ENCODE data around the gene CERS6.
"Not testable (repeated sequence)": the region's sequence is repeated elsewhere in the genome, so short reads cannot be mapped to it uniquely, and the experiment has no call there.

CERS6 gene

GRCh38 chr2:168655207-168655606 lies 199.1 kb downstream of the CERS6 start:
- H3K27ac Mint-ChIP-seq = no peak overlapping the region

GRCh38 chr2:168657378-168657777 lies 201.3 kb downstream of the CERS6 start:
- H3K36me3 Mint-ChIP-seq (ENCODE audit: low read depth) = peaks cover 10% of the 10 kb centered on the region
- H3K27me3 Mint-ChIP-seq; H3K4me1 Mint-ChIP-seq (ENCODE audit: low read depth); H3K9me3 Mint-ChIP-seq; H3K27ac Mint-ChIP-seq; H3K4me3 Mint-ChIP-seq: not testable (repeated sequence)

More at GRCh38 chr2:168655207-168655606, 199.1 kb downstream of the CERS6 start:
- Mint-ChIP-seq H3K36me3 (ENCODE audit: low read depth) (peaks cover 10% of the 10 kb centered on the region), H3K4me3 (no peak overlapping the region), H3K9me3 (no peaks in the 10 kb centered on the region), H3K27me3 (no peaks in the 10 kb centered on the region), H3K4me1 (ENCODE audit: low read depth) (peaks cover 9% of the 10 kb centered on the region)

GRCh38 chr2:168658706-168659105 lies 202.6 kb downstream of the CERS6 start:
- Mint-ChIP-seq H3K4me3 (no peak overlapping the region), H3K27ac (no peak overlapping the region), H3K4me1 (ENCODE audit: low read depth) (no peaks in the 10 kb centered on the region), H3K9me3 (no peaks in the 10 kb centered on the region), H3K27me3 (no peaks in the 10 kb centered on the region), H3K36me3 (ENCODE audit: low read depth) (peaks cover 11% of the 10 kb centered on the region)

- H3K4me3 Mint-ChIP-seq = no peak overlapping the region
- H3K27ac Mint-ChIP-seq = no peak overlapping the region
- H3K4me1 Mint-ChIP-seq (ENCODE audit: low read depth) = peaks cover 13% of the 10 kb centered on the region
- no peaks in the 10 kb centered on the region for H3K9me3 Mint-ChIP-seq
- H3K27me3 Mint-ChIP-seq = no peaks in the 10 kb centered on the region
- peaks cover 6% of the 10 kb centered on the region for H3K36me3 Mint-ChIP-seq (ENCODE audit: low read depth)
Measured at GRCh38 chr2:168660870-168661862, 205.1 kb downstream of the CERS6 start.

- H3K36me3 Mint-ChIP-seq (ENCODE audit: low read depth) = peaks cover 9% of the 10 kb centered on the region
- no peak overlapping the region for H3K4me3 Mint-ChIP-seq
- H3K9me3 Mint-ChIP-seq = no peaks in the 10 kb centered on the region
- peaks cover 20% of the 10 kb centered on the region for H3K4me1 Mint-ChIP-seq (ENCODE audit: low read depth)
- no peak overlapping the region for H3K27ac Mint-ChIP-seq
- no peaks in the 10 kb centered on the region for H3K27me3 Mint-ChIP-seq
Measured at GRCh38 chr2:168661863-168662256, 205.8 kb downstream of the CERS6 start.

GRCh38 chr2:168662651-168663208 lies 206.7 kb downstream of the CERS6 start:
- Mint-ChIP-seq H3K4me3 (no peak overlapping the region), H3K4me1 (ENCODE audit: low read depth) (peaks cover 29% of the 10 kb centered on the region), H3K36me3 (ENCODE audit: low read depth) (peaks cover 9% of the 10 kb centered on the region), H3K9me3 (no peaks in the 10 kb centered on the region), H3K27ac (no peak overlapping the region), H3K27me3 (no peaks in the 10 kb centered on the region)

GRCh38 chr2:168663993-168664392 lies 207.9 kb downstream of the CERS6 start:
- Mint-ChIP-seq H3K9me3 (no peaks in the 10 kb centered on the region), H3K4me3 (no peak overlapping the region), H3K27me3 (no peaks in the 10 kb centered on the region), H3K27ac (no peak overlapping the region), H3K36me3 (ENCODE audit: low read depth) (peaks cover 13% of the 10 kb centered on the region), H3K4me1 (ENCODE audit: low read depth) (peaks cover 34% of the 10 kb centered on the region)

GRCh38 chr2:168664715-168665114 lies 208.6 kb downstream of the CERS6 start:
- H3K27ac Mint-ChIP-seq, H3K27me3 Mint-ChIP-seq, H3K9me3 Mint-ChIP-seq, H3K4me3 Mint-ChIP-seq: not testable (repeated sequence)
- Mint-ChIP-seq H3K36me3 (ENCODE audit: low read depth) (peaks cover 13% of the 10 kb centered on the region), H3K4me1 (ENCODE audit: low read depth) (peaks cover 34% of the 10 kb centered on the region)

- Mint-ChIP-seq H3K4me1 (ENCODE audit: low read depth) (peaks cover 42% of the 10 kb centered on the region), H3K27ac (peak overlapping the region; percentile 12), H3K27me3 (no peaks in the 10 kb centered on the region)
Measured at GRCh38 chr2:168666339-168666738, 210.3 kb downstream of the CERS6 start.

GRCh38 chr2:168667156-168667555 lies 211.1 kb downstream of the CERS6 start:
- no peak overlapping the region for H3K4me3 Mint-ChIP-seq
- peak overlapping the region; percentile 45 for H3K27ac Mint-ChIP-seq
- no peaks in the 10 kb centered on the region for H3K27me3 Mint-ChIP-seq
- peaks cover 42% of the 10 kb centered on the region for H3K4me1 Mint-ChIP-seq (ENCODE audit: low read depth)
- peaks cover 13% of the 10 kb centered on the region for H3K36me3 Mint-ChIP-seq (ENCODE audit: low read depth)
- no peaks in the 10 kb centered on the region for H3K9me3 Mint-ChIP-seq

More at GRCh38 chr2:168666339-168666738, 210.3 kb downstream of the CERS6 start:
- Mint-ChIP-seq H3K9me3 (no peaks in the 10 kb centered on the region), H3K36me3 (ENCODE audit: low read depth) (peaks cover 13% of the 10 kb centered on the region), H3K4me3 (no peak overlapping the region)

GRCh38 chr2:168669151-168669550 lies 213.1 kb downstream of the CERS6 start:
- no peaks in the 10 kb centered on the region for H3K27me3 Mint-ChIP-seq
- peaks cover 38% of the 10 kb centered on the region for H3K4me1 Mint-ChIP-seq (ENCODE audit: low read depth)
- H3K27ac Mint-ChIP-seq = no peak overlapping the region
- no peak overlapping the region for H3K4me3 Mint-ChIP-seq
- no peaks in the 10 kb centered on the region for H3K9me3 Mint-ChIP-seq
- H3K36me3 Mint-ChIP-seq (ENCODE audit: low read depth) = peaks cover 10% of the 10 kb centered on the region

- peaks cover 32% of the 10 kb centered on the region for H3K4me1 Mint-ChIP-seq (ENCODE audit: low read depth)
Measured at GRCh38 chr2:168670478-168670877, 214.4 kb downstream of the CERS6 start.

GRCh38 chr2:168671932-168672331 lies 215.9 kb downstream of the CERS6 start:
- Mint-ChIP-seq H3K27me3 (no peaks in the 10 kb centered on the region), H3K4me3 (no peak overlapping the region), H3K27ac (no peak overlapping the region), H3K9me3 (no peaks in the 10 kb centered on the region), H3K36me3 (ENCODE audit: low read depth) (peaks cover 11% of the 10 kb centered on the region), H3K4me1 (ENCODE audit: low read depth) (peaks cover 22% of the 10 kb centered on the region)

More at GRCh38 chr2:168670478-168670877, 214.4 kb downstream of the CERS6 start:
- Mint-ChIP-seq H3K27ac (no peak overlapping the region), H3K4me3 (no peak overlapping the region), H3K36me3 (ENCODE audit: low read depth) (peaks cover 10% of the 10 kb centered on the region), H3K27me3 (no peaks in the 10 kb centered on the region), H3K9me3 (no peaks in the 10 kb centered on the region)

- Mint-ChIP-seq H3K4me3 (no peak overlapping the region), H3K4me1 (ENCODE audit: low read depth) (peaks cover 8% of the 10 kb centered on the region), H3K36me3 (ENCODE audit: low read depth) (peaks cover 11% of the 10 kb centered on the region), H3K27me3 (no peaks in the 10 kb centered on the region), H3K27ac (no peak overlapping the region), H3K9me3 (no peaks in the 10 kb centered on the region)
Measured at GRCh38 chr2:168673265-168674189, 217.5 kb downstream of the CERS6 start.
